ENCODE measurements around the gene TRIM67.

- TF ChIP-seq CTCF (IDR thresholded peaks at IDR 0.05) (no peak), POLR2A (IDR thresholded peaks at IDR 0.05) (no peak)
These were observed 32.0 kb downstream of the TRIM67 start for GRCh38 chr1:231193710-231194340.
